Coronary artery (tissue), 2 donors: ENCODE data around the gene XPNPEP1.

Source experiments
- DNase-seq: peaks from one replicate; pipeline ENCODE4 v3.0.0-alpha.2; 2017; ENCODE audit warnings: low spot score
- H3K27ac ChIP-seq, 2 donors: fragments of 200-600 bp; sonication (generic); one replicate each; pipeline ENCODE4 v1.5.1; 2016 to 2019
- H3K4me3 ChIP-seq: fragments of 200-600 bp; sonication (generic); 2 replicates; pipeline ENCODE4 v1.5.1; 2016; ENCODE audit warnings: mild to moderate bottlenecking, moderate library complexity
- TF ChIP-seq, protein P1 (sequence below): fragments of 200-600 bp; sonication (generic); IDR thresholded peaks from one replicate; pipeline ENCODE4 v1.5.1; 2019; ENCODE audit warnings: antibody characterized with exemption

Gene XPNPEP1

DNA sequence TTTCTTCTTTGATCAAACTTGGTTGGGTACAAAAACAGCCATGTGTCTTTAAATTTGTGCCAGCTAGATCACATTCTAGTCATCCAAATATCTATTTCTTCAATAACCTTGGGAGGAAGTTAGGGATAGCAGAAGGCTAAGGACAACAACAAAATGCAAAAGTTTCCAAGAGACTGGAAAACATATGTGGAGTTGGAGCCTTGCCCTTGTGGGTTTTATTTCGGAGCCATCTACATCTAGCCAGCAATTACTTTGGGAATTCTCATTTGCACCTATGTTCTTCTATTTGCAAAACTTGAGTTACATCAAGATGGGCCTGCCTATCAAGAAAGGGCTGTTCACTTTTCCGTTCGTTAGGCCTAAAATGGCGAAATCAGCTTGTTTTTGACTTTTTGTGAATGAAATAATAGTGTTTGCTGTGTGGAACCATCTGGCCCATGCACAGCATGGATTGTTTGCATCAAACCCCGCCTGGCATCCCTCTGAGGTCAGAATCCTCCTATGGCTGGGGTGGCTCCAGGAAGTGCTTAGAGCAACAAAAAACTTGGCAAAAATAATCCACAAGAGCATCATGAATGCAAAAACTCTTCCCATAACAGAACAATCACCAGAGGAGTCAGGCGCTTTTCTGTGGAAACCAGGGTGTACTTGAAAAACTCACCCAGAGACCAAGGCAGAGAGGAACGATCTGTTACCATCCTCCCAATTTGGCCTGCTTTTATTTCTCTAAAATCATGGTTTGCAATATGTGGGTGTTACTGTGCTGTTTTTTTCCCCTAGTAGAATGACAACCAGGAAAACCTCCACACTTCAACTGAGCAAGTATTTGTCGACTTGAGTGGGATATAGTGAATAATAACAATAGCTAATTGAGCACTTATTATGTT is 36.2 kb upstream of the XPNPEP1 start:
- DNase-seq = no peak
- H3K4me3 ChIP-seq = no peak overlapping the region
- TF ChIP-seq, protein P1, sequence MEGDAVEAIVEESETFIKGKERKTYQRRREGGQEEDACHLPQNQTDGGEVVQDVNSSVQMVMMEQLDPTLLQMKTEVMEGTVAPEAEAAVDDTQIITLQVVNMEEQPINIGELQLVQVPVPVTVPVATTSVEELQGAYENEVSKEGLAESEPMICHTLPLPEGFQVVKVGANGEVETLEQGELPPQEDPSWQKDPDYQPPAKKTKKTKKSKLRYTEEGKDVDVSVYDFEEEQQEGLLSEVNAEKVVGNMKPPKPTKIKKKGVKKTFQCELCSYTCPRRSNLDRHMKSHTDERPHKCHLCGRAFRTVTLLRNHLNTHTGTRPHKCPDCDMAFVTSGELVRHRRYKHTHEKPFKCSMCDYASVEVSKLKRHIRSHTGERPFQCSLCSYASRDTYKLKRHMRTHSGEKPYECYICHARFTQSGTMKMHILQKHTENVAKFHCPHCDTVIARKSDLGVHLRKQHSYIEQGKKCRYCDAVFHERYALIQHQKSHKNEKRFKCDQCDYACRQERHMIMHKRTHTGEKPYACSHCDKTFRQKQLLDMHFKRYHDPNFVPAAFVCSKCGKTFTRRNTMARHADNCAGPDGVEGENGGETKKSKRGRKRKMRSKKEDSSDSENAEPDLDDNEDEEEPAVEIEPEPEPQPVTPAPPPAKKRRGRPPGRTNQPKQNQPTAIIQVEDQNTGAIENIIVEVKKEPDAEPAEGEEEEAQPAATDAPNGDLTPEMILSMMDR = no peak
- no peak overlapping the region for H3K27ac ChIP-seq

DNA sequence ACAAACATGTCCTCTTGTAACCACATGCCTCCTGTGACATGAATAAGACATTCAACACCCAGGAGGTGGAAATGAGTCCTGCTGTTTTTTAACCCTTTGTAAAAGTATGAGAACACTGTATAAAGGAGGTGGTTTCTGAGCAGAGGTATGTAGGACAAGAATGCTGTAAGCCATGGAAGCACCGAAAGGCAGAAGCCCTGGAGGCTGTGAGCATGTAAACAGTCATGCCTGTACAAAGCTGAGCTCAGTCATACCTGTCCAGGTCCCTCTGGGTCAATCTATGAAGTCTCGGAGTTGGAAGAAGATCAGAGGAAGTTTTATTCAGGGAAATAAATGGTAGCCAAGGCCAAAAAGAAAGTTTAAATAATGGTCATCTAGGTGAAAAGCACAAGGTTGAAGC is 34.7 kb upstream of the XPNPEP1 start:
- TF ChIP-seq, protein P1 = no peak
- Histone ChIP-seq H3K27ac (no peak overlapping the region), H3K4me3 (no peak overlapping the region)
- no peak for DNase-seq

DNA sequence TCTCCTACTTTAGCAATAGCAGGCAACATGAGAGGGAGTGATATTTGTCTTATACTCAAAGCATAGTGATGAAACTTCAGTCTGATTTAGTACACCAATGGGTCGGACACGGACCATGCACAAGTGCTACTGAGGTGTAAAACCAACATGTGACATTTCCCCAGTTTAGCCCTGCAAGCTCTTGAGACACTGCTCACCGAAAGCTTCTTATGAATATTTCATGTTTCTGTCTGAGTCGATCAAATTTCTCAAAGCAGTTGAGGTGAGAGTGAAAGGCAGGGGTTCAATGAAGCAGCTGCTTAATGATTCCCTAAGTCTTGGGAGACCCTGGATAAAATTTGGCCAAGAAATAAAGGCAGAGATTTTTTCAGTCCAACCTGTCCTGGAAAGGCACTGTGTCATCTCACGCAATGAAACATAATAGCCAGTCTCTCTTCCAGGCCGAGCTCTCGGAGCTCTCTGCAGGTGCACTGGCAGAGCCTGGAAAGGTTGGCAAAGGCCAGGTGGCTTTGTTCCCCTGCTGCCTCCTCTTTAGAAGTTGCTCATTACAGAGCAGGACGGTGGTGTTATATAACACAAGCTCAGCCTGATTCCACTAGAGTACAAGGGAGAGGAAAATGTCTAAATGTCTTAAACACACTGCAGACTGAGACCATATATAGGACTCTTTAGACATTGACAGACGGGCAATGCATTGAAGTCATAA is 33.9 kb upstream of the XPNPEP1 start:
- Histone ChIP-seq H3K4me3 (no peak overlapping the region), H3K27ac (no peak overlapping the region)
- no peak for DNase-seq
- TF ChIP-seq, protein P1 = no peak

DNA sequence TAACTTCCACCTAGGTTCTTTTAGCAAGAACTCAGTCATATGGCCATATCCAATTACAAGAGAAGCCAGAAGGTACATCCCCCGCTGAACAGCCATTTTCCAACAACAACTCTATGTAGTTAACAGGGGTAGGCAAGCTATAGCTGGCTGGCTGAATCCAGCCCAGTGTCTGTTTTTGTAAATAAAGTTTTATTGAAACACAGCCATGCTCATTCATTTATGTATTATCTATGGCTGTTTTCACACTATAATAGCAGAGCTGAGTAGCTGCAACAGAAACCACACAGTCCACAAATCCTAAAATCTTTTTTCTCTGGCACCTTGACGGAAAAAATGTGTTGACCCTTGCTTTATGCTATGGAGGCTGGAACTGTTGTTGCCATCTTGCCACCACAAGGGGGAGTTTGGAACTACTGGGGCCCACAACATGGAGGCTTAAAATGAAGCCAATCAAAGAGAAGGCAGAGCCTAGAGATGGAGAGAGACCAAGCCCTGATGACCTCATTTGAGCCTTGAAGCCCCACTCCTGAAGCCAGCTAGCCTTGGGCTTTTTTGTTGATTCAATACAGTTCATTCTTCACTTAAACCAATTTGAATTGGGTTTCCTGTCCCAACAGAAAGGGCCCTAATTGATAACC is 33.3 kb upstream of the XPNPEP1 start:
- H3K27ac ChIP-seq = no peak overlapping the region
- TF ChIP-seq, protein P1 = no peak
- no peak overlapping the region for H3K4me3 ChIP-seq
- no peak for DNase-seq

DNA sequence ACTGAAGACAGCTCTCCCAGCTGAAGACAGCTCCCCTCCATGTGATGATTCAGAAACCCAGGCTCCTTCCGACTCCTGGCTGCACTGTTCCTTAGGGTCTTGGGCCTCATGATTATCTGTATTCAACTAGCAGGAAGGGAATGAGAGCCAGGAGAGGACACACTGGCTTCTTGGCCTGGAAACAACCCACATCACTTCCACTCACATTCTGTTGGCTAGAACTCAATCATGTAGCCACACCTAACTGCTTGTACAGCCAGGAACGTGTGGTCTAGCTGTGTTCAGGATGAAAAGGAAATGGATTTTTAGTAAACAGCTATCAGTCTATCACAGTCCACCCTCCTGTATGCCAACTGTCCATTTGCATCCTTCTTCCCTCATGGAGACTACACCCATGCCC is 30.5 kb upstream of the XPNPEP1 start:
- no peak for DNase-seq
- Histone ChIP-seq H3K27ac (no peak overlapping the region), H3K4me3 (no peak overlapping the region)
- TF ChIP-seq, protein P1 = no peak

DNA sequence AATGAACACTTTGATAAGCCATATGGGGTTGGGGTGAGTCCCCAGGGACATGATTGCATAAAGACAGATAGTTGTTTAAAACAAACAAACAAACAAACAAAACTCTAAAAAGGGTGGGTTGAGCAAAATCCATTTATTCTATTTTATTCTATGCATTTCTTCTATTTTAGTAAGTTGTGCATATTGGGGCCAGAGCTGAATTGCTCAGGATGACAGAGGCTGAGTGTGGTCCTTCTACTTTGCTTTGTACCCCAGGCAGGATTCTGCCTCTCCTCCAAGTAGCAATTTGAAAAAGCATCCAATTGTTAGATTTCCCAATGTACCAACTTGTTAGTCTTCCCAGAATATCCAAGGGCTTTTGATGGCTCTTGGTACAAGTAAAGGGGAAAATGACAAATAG is 29.2 kb upstream of the XPNPEP1 start:
- Histone ChIP-seq H3K27ac (no peak overlapping the region), H3K4me3 (no peak overlapping the region)
- TF ChIP-seq, protein P1 = no peak
- no peak for DNase-seq
